Stimulated activated naive CD4-positive, alpha-beta T cell treated with Interleukin-2 at 50 U/mL for 16 hours (primary cell): ENCODE data around the gene COPRS.

Experiments
- DNase-seq: peaks from one replicate; lab custom pipeline; 2025; lab: John Stamatoyannopoulos, UW

COPRS gene

GRCh38 chr17:31858642-31859486 is at the start of gene COPRS:
Gene COPRS (minus strand): TSS chr17:31859244. CDS start chr17:31859199, 45 bp downstream.
- peak; percentile 81 for DNase-seq

GRCh38 chr17:31908386-31908785 is 49.3 kb upstream of the COPRS start:
- DNase-seq, result no peak

- no peak for DNase-seq
These were observed 48.4 kb upstream of the COPRS start for GRCh38 chr17:31907342-31907962.

DNA sequence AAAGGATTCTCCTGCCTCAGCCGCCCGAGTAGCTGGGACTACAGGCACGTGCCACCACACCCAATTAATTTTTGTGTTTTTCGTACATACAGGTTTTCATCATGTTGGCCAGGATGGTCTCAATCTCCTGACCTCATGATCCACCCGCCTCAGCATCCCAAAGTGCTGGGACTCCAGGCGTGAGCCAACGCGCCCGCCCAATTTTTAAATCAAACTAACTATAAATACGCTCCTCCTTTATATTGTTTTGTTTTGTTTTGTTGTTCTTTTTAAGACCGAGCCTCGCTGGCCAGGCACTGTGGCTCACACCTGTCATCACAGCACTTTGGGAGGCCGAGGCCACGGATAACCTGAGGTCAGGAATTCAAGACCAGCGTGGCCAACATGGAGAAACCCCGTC is 44.4 kb upstream of the COPRS start:
- no peak for DNase-seq

GRCh38 chr17:31902693-31903092 is 43.6 kb upstream of the COPRS start:
- DNase-seq, result no peak

- DNase-seq, result no peak
These were observed 41.8 kb upstream of the COPRS start for GRCh38 chr17:31900877-31901276.

DNA sequence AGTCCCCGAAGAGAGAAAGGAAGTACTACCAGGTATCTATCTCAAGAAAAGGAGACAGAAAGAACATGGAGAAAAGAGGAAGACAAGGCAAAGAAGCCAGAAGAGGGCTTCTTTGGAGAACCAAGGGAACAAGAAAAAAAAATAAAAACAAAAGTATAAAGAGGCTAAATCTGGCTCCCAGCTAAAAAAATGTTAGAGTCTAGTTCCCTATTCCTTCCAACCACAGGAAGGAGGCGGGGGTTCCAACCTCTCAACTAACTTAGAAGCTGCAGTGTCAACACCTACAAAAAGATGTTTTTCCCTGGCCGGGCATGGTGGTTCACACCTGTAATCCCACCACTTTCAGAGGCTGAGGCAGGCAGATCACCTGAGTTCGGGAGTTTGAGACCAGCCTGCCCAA is 29.1 kb upstream of the COPRS start:
- no peak for DNase-seq

DNA sequence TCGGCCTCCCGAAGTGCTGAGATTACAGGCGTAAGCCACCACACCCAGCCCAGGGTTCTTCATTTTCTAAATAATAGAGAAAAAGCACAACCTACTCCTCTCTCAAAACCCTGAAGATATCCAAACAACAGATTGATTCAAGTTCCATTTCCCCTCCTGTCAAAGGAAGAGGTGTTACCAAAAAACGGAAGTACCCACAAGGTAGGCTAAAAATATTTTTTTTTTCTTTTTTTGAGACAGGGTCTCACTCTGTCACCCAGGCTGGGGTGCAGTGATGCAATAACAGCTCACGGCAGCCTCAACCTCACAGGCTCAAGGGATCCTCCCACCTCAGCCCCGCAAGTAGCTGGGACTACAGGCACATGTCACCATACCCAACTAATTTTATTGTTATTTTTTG is 23.5 kb upstream of the COPRS start:
- no peak for DNase-seq

DNA sequence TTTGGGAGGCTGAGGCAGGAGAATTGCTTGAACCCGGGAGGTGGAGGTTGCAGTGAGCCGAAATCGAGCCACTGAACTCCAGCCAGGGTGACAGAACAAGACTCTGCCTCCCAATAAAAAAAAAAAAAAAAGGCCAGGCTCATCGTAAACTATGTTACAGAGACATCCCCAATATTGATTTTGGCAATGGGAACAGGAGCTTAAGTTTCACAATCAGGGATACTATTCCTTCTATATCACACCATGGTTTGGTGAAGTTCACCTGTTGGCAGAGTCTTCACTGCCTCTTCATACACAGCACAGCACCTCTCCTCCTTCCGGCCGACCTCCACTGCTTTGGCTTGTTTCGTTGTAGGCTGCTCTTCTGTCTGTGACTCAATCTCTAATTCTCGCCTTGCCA is 21.3 kb upstream of the COPRS start:
- DNase-seq, result no peak

DNA sequence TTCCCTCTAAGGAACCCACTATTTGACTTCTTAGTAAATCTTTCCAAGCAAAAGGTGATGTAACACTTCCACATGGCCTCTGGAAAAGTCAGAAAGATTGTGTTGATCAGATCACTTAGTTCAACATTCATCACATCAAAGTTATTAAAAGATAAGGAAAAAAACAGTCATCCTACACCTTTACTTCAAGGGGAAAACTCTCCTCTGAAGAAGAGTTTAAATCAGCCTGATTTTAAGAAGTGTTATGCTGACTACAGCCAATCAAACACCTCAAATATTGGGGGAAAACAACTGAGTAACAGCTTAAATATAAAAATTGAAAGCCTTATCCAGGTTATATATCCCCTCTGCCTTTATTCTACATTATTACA is 19.6 kb upstream of the COPRS start:
- DNase-seq, result no peak

DNA sequence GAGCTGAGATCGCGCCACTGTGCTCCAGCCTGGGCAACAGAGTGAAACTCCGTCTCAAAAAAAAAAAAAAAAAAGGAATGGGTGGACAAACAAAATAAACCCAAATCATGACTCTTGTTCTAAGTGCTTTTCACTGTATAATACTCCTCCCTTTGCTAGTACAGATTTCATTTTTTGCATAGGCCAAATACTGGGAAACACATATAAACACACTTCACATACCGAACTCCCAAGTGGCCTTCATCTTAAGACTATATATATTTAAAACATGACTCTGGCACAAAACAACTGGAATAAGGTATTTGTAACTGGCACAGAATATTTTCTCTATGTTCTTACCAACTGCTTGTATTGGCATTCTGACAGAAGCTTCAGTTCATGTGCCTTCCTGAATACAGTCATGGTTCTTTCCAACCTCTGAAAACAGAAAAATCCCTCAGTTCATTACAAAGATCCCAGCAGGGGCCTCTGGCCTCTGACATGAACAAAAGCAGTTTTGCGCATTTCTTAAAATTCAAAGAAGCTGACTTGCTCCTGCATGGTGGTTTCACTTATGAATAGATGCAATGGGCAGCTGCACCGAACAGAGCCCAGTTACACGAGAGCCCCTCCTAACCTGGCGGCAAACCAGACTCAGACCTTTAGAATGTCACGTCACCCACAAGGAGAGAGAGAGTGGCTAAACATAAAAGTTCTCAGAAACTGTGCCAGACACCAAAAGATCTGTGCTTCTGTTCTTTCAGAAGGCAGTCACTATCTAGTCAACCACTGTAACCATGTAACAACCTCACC is 19.1 kb upstream of the COPRS start:
- DNase-seq, result peak; percentile 10

- DNase-seq, result no peak
These were observed 18.3 kb upstream of the COPRS start for GRCh38 chr17:31877341-31877740.

- DNase-seq, result no peak
These were observed 16.0 kb upstream of the COPRS start for GRCh38 chr17:31875081-31875480.

GRCh38 chr17:31869797-31870568 is 10.9 kb upstream of the COPRS start:
- DNase-seq, result no peak

DNA sequence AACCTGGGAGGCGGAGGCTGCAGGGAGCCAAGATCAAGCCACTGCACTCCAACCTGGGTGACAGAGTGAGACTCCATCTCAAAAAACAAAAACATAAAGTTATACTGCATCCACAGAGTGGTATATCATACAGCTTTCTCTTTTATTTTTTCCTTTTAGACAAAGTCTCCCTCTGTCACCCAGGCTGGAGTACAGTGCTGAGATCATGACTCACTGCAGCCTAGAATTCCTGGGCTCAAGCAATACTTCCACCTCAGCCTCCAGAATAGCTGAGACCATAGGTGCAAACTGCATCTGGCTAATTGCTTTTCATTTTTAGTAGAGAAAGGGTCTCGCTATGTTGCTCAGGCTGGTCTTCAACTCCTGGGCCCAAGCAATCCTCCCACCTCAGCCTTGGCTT is 10.0 kb upstream of the COPRS start:
- no peak for DNase-seq

GRCh38 chr17:31859487-31860008 is 504 bp upstream of the COPRS start:
- DNase-seq, result no peak

- DNase-seq, result no peak
These were observed 963 bp downstream of the COPRS start for GRCh38 chr17:31857920-31858641.

GRCh38 chr17:31856750-31857149 is 2.3 kb downstream of the COPRS start:
- no peak for DNase-seq

DNA sequence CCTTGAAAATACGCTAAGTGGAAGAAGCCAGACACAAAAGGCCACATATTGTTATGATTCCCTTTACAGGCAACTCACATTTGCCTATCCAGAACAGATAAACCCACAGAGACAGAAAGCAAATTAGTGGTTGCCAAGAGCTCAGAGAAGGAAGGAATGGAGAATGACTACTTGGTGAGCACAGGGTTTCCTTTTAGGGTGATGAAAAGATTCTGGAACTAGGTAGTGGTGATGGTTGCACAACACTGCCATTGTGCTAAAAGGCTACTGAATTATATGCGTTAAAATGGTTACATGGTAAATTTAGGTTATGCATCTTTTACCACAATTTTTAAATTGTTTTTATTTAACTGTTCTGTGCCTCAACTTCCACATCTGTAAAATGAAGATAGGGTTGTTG is 4.4 kb downstream of the COPRS start:
- DNase-seq, result no peak

DNA sequence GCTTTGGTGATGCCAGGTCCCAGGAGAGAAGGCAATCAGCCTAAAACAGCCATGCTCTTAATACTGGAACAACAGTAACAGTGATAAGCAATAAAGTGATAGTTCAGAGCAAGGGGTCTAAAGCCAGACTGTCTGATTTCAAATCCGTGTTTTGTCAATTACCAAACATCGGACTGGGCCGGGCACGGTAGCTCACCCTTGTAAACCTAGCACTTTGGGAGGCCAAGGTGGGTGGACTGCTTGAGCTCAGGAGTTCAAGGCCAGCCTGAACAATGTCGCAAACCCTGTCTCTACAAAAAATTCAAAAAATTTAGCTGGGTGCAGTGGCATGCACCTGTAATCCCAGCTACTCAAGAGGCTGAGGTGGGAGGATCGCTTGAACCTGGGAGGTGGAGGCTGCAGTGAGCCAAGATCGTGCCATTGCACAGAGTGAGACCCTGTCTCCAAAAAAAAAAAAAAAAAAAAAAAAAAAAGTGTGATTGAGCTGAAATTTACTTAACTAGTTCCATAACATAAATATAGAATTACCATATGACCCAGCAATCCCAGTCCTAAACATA is 5.1 kb downstream of the COPRS start:
- no peak for DNase-seq

DNA sequence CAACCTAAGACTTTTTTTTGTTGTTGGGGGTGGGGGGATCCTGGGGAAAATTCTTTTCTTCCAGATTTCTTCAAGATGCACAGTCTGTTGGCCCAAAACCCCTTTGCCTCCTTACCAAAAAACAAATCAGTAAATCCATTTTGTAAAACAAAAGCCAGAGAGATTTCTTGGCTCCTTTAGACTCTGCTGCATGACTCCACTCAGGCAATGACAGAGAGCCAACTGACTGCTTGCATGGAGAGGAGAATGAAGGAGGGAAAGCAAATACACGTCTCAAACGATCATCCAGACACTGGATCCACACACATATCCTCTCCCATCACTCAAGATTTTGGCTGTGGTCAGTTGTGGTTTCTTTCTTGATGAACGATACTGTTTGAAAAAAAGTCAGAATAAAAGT is 13.8 kb downstream of the COPRS start:
- DNase-seq, result no peak
